GM12878 (cell line): ENCODE results near the gene CABP7. TPM values are rescaled to one million over a fixed set of nuclear protein-coding genes. Genes with fewer than 3 reads are reported as not detected.

Experiments
- ATAC-seq: fragments of 200-7000 bp; cut with Tn5 transposase; 3 replicates; pipeline ENCODE4 v1.9.1; 2020; ENCODE audit warnings: mild to moderate bottlenecking, moderate library complexity
- BruUV-seq: library from RNA; stranded (reverse); fragments of 400-500 nt; replicated peaks from 2 replicates; lab custom pipeline; 2021; lab: Mats Ljungman, UMichigan
- CTCF ChIA-PET: fragments of 300-600 bp; sonication (Branson Sonifier 250); formaldehyde crosslinking; extraction: SDS; loops from one replicate; lab custom pipeline; 2021; ENCODE audit warnings: inconsistent platforms; lab: Yijun Ruan, JAX
- POLR2A ChIA-PET: fragments of 350-600 bp; formaldehyde crosslinking; extraction: SDS; loops from one replicate; lab custom pipeline; 2021; ENCODE audit warnings: inconsistent platforms; lab: Charles Lee
- RAD21 ChIA-PET: fragments of 300-600 bp; sonication (Branson Sonifier 250); formaldehyde crosslinking; loops from one replicate; lab custom pipeline; 2023; ENCODE audit warnings: antibody characterized with exemption; ENCODE audit not compliant: unreplicated experiment; lab: Charles Lee
- SMC1A ChIA-PET: fragments of 300-600 bp; sonication (Branson Sonifier 250); formaldehyde crosslinking; loops from one replicate; lab custom pipeline; 2023; ENCODE audit not compliant: unreplicated experiment, uncharacterized antibody; lab: Charles Lee
- DNase-seq: peaks from one replicate; pipeline ENCODE4 v3.0.0-alpha.2; 2011; ENCODE audit warnings: low read depth, low spot score
- FAIRE-seq: peaks from 3 replicates; lab custom pipeline; 2011; peaks lifted over from hg19 to GRCh38; lab: Jason Lieb, UNC
- H2AFZ ChIP-seq: 2 replicates; pipeline ENCODE4 v1.6.0; 2011; ENCODE audit warnings: low read depth, low read length, control low read depth; ENCODE audit not compliant: control insufficient read depth
- H3K27ac ChIP-seq: 2 replicates; pipeline ENCODE4 v1.5.1; 2011; ENCODE audit warnings: control low read depth; ENCODE audit not compliant: control insufficient read depth, insufficient read depth
- H3K27me3 ChIP-seq, 2 experiments: replicated peaks in 1 of 2; 2 replicates each; pipeline versions ENCODE4 v1.6.0 to v1.6.1; 2011; ENCODE audit warnings: low read length in 1 of 2; ENCODE audit not compliant: control insufficient read depth in 2 of 2, insufficient read depth in 2 of 2
- H3K36me3 ChIP-seq, 2 experiments: 2 replicates each; pipeline ENCODE4 v1.5.1; 2011; ENCODE audit warnings: low read length in 1 of 2; ENCODE audit not compliant: control insufficient read depth in 2 of 2, insufficient read depth in 2 of 2
- H3K4me1 ChIP-seq: 2 replicates; pipeline ENCODE4 v1.6.1; 2011; ENCODE audit warnings: mild to moderate bottlenecking, low read length, moderate library complexity, mixed read lengths; ENCODE audit not compliant: control insufficient read depth, insufficient read depth
- H3K4me2 ChIP-seq: 2 replicates; pipeline ENCODE4 v1.6.0; 2011; ENCODE audit warnings: control low read depth; ENCODE audit not compliant: control insufficient read depth, insufficient read depth
- H3K4me3 ChIP-seq: fragments of 200-600 bp; sonication (generic); 2 replicates; pipeline ENCODE4 v1.5.1; 2016
- H3K79me2 ChIP-seq: 2 replicates; pipeline ENCODE4 v1.6.0; 2011; ENCODE audit warnings: low read length; ENCODE audit not compliant: control insufficient read depth, insufficient read depth
- H3K9ac ChIP-seq: 2 replicates; pipeline ENCODE4 v1.8.0; 2011; ENCODE audit warnings: low read length, control low read depth, mixed read lengths; ENCODE audit not compliant: control insufficient read depth, insufficient read depth
- H3K9me3 ChIP-seq: replicated peaks from 3 replicates; pipeline ENCODE4 v1.5.1; 2011; ENCODE audit warnings: mild to moderate bottlenecking, low read length; ENCODE audit not compliant: control insufficient read depth, insufficient read depth
- H4K20me1 ChIP-seq: 2 replicates; pipeline ENCODE4 v1.6.0; 2011; ENCODE audit not compliant: control insufficient read depth, insufficient read depth
- BMI1 ChIP-seq: fragments of 450-650 bp; IDR thresholded peaks from 2 replicates; pipeline ENCODE4 v1.6.1; 2016; ENCODE audit warnings: mild to moderate bottlenecking, moderate library complexity, borderline replicate concordance
- CBX5 ChIP-seq: sonication (generic); IDR thresholded peaks from 2 replicates; pipeline ENCODE4 v1.6.1; 2016; ENCODE audit warnings: low read depth, moderate library complexity, mild to moderate bottlenecking, inconsistent platforms
- CHD2 ChIP-seq: IDR thresholded peaks from 2 replicates; pipeline ENCODE4 v1.6.1; 2011; ENCODE audit warnings: low read depth, low read length, improper control_type of control experiment, borderline replicate concordance
- E4F1 ChIP-seq: fragments of 450-650 bp; IDR thresholded peaks from 2 replicates; pipeline ENCODE4 v1.6.1; 2018; ENCODE audit warnings: borderline replicate concordance, mild to moderate bottlenecking; ENCODE audit not compliant: partially characterized antibody
- FOXK2 ChIP-seq: fragments of 450-650 bp; IDR thresholded peaks from 2 replicates; pipeline ENCODE4 v1.6.1; 2017; ENCODE audit warnings: mild to moderate bottlenecking, moderate library complexity
- HCFC1 ChIP-seq: fragments of 150-350 bp; IDR thresholded peaks from 2 replicates; pipeline ENCODE4 v1.6.1; 2014; ENCODE audit warnings: low read length
- IRF4 ChIP-seq: IDR thresholded peaks from 2 replicates; pipeline ENCODE4 v1.6.1; 2011; ENCODE audit warnings: low read depth, low read length
- JUNB ChIP-seq: IDR thresholded peaks from 2 replicates; pipeline ENCODE4 v1.6.1; 2016; ENCODE audit warnings: antibody characterized with exemption, mild to moderate bottlenecking
- JUND ChIP-seq: IDR thresholded peaks from 2 replicates; pipeline ENCODE4 v1.6.1; 2012; ENCODE audit warnings: low read depth, mild to moderate bottlenecking, low read length, improper control_type of control experiment, moderate library complexity
- MEF2B ChIP-seq: fragments of 450-650 bp; IDR thresholded peaks from 2 replicates; pipeline ENCODE4 v1.6.1; 2018; ENCODE audit warnings: mild to moderate bottlenecking, moderate library complexity; ENCODE audit not compliant: partially characterized antibody, poor library complexity, severe bottlenecking
- MYC ChIP-seq: IDR thresholded peaks from 2 replicates; pipeline ENCODE4 v1.6.1; 2011; ENCODE audit warnings: mild to moderate bottlenecking, low read length, moderate library complexity, inconsistent platforms; ENCODE audit not compliant: insufficient read depth, insufficient replicate concordance, insufficient read length, severe bottlenecking
- NRF1 ChIP-seq: conservative IDR thresholded peaks from 2 replicates; pipeline ENCODE4 v1.6.1; 2011; ENCODE audit warnings: mild to moderate bottlenecking, low read depth, low read length, improper control_type of control experiment
- POU2F2 ChIP-seq: IDR thresholded peaks from 3 replicates; pipeline ENCODE4 v1.6.1; 2011; ENCODE audit warnings: low read depth, mild to moderate bottlenecking, low read length, borderline replicate concordance
- RUNX3 ChIP-seq: IDR thresholded peaks from 2 replicates; pipeline ENCODE4 v1.6.1; 2012; ENCODE audit warnings: low read length, inconsistent platforms
- SIX5 ChIP-seq: IDR thresholded peaks from 2 replicates; pipeline ENCODE4 v1.6.1; 2011; ENCODE audit warnings: mild to moderate bottlenecking, low read depth, low read length, moderate library complexity; ENCODE audit not compliant: severe bottlenecking
- SKIL ChIP-seq: fragments of 450-650 bp; IDR thresholded peaks from 2 replicates; pipeline ENCODE4 v1.6.1; 2017; ENCODE audit warnings: mild to moderate bottlenecking, low read depth, inconsistent platforms; ENCODE audit not compliant: poor library complexity, severe bottlenecking
- ZNF207 ChIP-seq: fragments of 450-650 bp; IDR thresholded peaks from 2 replicates; pipeline ENCODE4 v1.6.1; 2014; ENCODE audit warnings: antibody characterized with exemption, mild to moderate bottlenecking, borderline replicate concordance
- WGBS: methylation state at CpG from one replicate; pipeline ENCODE4 v1.1.6; 2016; ENCODE audit warnings: low lambda C conversion rate; ENCODE audit not compliant: insufficient replicate concordance, insufficient coverage; ENCODE audit errors: missing lambda C conversion rate; 5-methylcytosine and 5-hydroxymethylcytosine counted together
- in situ Hi-C: fragments of 300-500 bp; cut with MboI; formaldehyde crosslinking; loops from 9 replicates; pipeline ENCODE4 v1.14.3; 2018; ENCODE audit warnings: mixed read lengths
- intact Hi-C: fragments of 100-400 bp; cut with micrococcal nuclease; formaldehyde crosslinking; loops from one replicate; pipeline ENCODE4 v1.14.2; 2022; ENCODE audit not compliant: unreplicated experiment
- polyA plus RNA-seq, 11 experiments: library from polyadenylated mRNA; depleted of rRNA in 4 of 11; unstranded in 6 of 11; stranded (reverse) in 5 of 11; fragments of >200 nt; fragmentation: Nextera tagmentation in 4 of 11; fragmentation: Illumina TruSeq in 1 of 11; extraction: Ambion mirVana in 4 of 11; extraction: Trizol in 1 of 11; gene quantifications; 1 replicate in 1 of 11; 2 replicates in 10 of 11; pipeline versions ENCODE4 v1.2.1 to v1.2.3, GENCODE V29; 2011 to 2016; ENCODE audit warnings: inconsistent platforms in 2 of 11, missing spikeins in 2 of 11, low read depth in 1 of 11
- total RNA-seq, 4 experiments: library from RNA; depleted of rRNA in 3 of 4; stranded (reverse); fragments of >200 nt in 3 of 4; fragmentation: Illumina TruSeq in 1 of 4; extraction: Trizol in 1 of 4; gene quantifications; 2 replicates each; pipeline versions ENCODE4 v1.2.1 to v1.2.3, GENCODE V29; 2013 to 2021
- TF ChIP-seq, protein P1 (sequence below): IDR thresholded peaks from 2 replicates; pipeline ENCODE4 v1.6.1; 2012; ENCODE audit warnings: low read depth, low read length, improper control_type of control experiment

Gene CABP7
- total and polyA plus RNA-seq, 10 of the 15 experiments (the other 5 are each of a cell fraction or from before 2014, with no cell fraction given): 0.02 to 0.18 (median 0.05) TPM; not detected in 5

- no peak for TF ChIP-seq BMI1
- no peak for TF ChIP-seq E4F1
- no peak for TF ChIP-seq CHD2
- TF ChIP-seq, protein P1, sequence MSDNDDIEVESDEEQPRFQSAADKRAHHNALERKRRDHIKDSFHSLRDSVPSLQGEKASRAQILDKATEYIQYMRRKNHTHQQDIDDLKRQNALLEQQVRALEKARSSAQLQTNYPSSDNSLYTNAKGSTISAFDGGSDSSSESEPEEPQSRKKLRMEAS: no peak
- no peak for TF ChIP-seq SKIL
- no peak for TF ChIP-seq HCFC1
- no peak for TF ChIP-seq RUNX3
- TF ChIP-seq NRF1: no peak
- no peak for TF ChIP-seq JUND
- TF ChIP-seq POU2F2: no peak
- TF ChIP-seq FOXK2: no peak
- TF ChIP-seq JUNB: no peak
- no peak for TF ChIP-seq SIX5
- TF ChIP-seq CBX5: no peak
- TF ChIP-seq MEF2B: no peak
- no peak for TF ChIP-seq IRF4
- TF ChIP-seq ZNF207: no peak
- TF ChIP-seq MYC: no peak
- Histone ChIP-seq H3K4me2 (no peak overlapping the region), H2AFZ (no peak overlapping the region), H3K4me3 (no peak overlapping the region), H3K4me1 (no peaks in the 10 kb centered on the region), H3K9me3 (no peaks in the 10 kb centered on the region), H3K27ac (no peak overlapping the region), H3K27me3 (no peaks in the 10 kb centered on the region), H3K79me2 (no peaks in the 10 kb centered on the region), H3K9ac (no peak overlapping the region), H4K20me1 (no peaks in the 10 kb centered on the region), H3K36me3 (peaks cover 19 to 21% of the 10 kb centered on the region in 2 experiments)
- CTCF ChIA-PET: no interaction called here
- intact Hi-C loops (no loop called here), in situ Hi-C loops (no loop called here)
- WGBS: 94% methylated on average over 3 of the region's 3 CpGs
- FAIRE-seq: no peak
- ATAC-seq: no peak
- DNase-seq: no peak
- POLR2A ChIA-PET: no interaction called here
- RAD21 ChIA-PET: no interaction called here
- SMC1A ChIA-PET: interaction anchor here (1.5 kb wide), 1 partner anchor 17 kb away, joined by 7 read pairs; no protein-coding TSS in a partner anchor
- BruUV-seq: no TSS peak
These were observed 49.2 kb upstream of the CABP7 start for GRCh38 chr22:29670626-29671025.
